ENCODE measurements around the gene FKRP.

The FKRP gene, protein sequence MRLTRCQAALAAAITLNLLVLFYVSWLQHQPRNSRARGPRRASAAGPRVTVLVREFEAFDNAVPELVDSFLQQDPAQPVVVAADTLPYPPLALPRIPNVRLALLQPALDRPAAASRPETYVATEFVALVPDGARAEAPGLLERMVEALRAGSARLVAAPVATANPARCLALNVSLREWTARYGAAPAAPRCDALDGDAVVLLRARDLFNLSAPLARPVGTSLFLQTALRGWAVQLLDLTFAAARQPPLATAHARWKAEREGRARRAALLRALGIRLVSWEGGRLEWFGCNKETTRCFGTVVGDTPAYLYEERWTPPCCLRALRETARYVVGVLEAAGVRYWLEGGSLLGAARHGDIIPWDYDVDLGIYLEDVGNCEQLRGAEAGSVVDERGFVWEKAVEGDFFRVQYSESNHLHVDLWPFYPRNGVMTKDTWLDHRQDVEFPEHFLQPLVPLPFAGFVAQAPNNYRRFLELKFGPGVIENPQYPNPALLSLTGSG

DNA sequence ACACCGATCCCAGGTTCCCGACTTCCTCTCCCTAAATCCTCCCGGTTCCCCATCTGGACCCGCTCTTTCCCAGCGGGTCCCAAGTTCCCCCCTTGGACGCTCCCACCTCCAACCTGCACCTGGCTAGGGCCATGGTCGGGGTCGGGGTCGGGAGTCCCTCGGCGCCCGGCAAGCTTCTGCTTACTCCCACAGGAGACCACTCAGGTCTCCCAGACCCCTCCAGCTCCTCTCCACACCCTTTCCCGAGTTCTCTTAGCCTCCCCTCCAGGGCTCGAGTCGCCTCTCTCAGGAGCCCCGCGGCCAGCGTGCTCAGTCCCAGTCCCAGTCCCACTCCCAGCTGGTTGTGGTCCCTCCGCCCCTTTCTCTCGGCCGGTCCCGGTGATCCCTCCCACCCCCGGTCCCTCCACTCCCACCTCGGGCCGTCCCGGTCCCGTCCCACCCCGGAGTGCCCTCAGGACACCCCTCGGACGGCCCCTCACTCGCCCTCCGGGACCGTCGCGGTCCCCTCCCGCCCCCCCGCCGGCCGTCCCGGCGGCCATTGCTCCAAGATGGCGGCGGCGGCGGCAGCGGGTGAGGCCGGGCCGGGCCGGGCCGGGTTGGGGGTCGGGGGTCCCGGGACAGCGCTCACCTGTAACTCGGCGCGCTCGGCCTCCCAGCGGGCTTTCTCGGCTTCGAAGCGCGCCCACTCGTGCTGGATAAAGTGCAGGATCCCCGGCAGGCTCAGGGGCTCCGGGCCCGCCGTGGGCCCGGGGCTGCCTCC, at the start of gene FKRP:
FKRP (plus strand) TSS at position 537 of the 760 bp plus-strand sequence. CDS start 9,394 bp downstream, outside the sequence.
- TF ChIP-seq, protein P1, sequence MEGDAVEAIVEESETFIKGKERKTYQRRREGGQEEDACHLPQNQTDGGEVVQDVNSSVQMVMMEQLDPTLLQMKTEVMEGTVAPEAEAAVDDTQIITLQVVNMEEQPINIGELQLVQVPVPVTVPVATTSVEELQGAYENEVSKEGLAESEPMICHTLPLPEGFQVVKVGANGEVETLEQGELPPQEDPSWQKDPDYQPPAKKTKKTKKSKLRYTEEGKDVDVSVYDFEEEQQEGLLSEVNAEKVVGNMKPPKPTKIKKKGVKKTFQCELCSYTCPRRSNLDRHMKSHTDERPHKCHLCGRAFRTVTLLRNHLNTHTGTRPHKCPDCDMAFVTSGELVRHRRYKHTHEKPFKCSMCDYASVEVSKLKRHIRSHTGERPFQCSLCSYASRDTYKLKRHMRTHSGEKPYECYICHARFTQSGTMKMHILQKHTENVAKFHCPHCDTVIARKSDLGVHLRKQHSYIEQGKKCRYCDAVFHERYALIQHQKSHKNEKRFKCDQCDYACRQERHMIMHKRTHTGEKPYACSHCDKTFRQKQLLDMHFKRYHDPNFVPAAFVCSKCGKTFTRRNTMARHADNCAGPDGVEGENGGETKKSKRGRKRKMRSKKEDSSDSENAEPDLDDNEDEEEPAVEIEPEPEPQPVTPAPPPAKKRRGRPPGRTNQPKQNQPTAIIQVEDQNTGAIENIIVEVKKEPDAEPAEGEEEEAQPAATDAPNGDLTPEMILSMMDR (IDR thresholded peaks at IDR 0.05; ENCODE audit: insufficient read depth, missing control alignments) = no peak
- no peak for DNase-seq (ENCODE audit: insufficient read length, low spot score)
- no peak for FAIRE-seq

DNA sequence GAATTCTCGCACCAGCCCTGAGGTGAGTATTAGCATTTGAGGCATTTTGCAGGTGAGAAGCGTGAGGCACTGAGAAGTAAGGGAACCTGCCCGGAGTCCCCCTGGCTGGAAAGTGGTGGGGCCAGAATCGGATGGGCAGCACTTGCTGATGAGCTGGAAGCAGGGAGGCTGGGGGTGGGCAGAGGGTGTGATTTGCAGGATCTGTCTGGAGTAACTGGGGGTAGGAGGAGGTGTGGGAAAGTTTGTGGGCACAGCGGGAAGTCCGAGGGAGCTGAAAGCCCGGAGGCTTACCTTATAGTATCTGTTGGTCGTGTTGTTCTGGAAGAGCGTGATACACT, 49.0 kb upstream of the FKRP start:
- TF ChIP-seq, protein P1 (IDR thresholded peaks at IDR 0.05; ENCODE audit: insufficient read depth, missing control alignments) = no peak
- FAIRE-seq = no peak
- no peak for DNase-seq (ENCODE audit: insufficient read length, low spot score)

DNA sequence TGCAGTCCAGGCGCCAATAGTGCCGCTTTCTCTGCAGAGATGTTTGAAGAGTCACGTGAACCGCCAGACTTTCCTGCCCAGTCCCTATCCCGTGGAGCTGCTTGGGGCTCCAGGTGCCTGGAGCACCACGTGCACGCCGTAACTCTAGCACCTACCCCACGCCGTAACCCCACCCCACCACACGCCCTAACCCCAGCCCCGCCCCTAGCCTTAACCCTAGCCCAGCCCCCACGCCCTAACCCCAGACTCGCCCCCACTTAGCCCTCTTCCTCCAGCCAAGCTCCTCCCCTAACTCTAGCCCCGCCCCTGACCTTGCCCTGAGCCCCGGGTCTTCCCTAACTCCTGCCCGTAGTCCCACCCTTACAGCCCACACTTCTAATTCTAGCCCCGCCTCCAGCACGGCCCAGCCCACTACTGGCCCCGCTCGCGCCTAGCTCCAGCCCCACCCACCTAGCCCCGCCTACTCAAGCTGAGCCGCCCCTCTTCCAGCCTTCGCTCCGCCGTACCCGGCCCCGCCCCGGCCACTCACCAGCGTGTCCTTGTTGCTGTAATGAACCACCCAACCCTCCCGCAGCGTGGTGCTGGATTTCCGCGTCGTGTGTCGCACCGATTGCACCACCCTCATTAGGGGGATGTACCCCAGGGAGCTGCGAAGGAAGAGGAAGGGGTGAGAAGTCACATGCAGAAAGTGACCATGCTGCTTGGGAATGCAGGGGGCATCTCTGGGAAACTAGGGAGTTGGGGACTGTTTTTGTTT, 48.5 kb upstream of the FKRP start:
- FAIRE-seq (no peak), DNase-seq (ENCODE audit: insufficient read length, low spot score) (peak; percentile 98)
- TF ChIP-seq, protein P1 (IDR thresholded peaks at IDR 0.05; ENCODE audit: insufficient read depth, missing control alignments) = no peak

DNA sequence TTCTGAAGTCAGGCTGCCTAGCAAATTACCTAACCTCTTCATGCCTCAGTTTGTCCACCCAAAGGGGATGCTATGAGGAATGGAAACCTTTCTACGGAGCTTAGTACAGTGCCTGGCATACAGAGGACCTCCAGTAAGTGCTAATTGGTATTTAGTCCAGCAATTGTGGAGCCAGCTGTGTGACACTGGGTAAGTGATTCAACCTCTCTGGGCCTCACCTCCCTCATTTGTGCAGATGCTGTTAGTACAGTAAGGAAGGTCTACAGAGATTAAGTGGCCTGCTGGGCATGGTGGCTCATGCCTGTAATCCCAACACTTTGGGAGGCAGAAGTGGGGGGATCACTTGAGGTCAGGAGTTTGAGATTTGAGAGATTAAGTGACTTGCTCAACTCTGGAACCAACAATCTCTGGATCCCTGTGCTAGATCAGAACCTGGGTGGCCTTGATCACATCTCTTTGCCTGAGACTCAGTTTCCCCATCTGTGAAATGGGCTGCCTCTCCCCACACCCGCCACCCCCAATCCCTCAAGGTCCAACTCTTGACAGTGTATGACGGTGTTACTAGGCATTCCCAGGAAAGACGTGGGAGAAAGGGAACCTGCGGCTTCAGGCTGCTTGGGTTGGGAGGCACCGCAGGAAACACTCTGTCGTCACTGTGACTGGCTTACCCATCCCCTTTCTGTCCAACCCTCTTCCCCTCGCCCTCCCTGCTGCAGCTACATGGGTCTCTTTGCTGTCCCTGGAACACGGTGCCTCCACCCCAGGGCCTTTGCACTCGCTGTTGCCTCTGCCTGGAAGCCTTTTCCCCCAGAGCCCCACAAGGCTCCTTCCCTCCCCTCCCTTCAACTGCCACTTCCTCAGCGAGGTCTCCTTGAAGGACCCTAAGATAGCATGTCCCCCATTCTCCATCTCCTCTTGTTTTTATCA, 47.2 kb upstream of the FKRP start:
- FAIRE-seq (no peak), DNase-seq (ENCODE audit: insufficient read length, low spot score) (no peak)
- TF ChIP-seq, protein P1 (IDR thresholded peaks at IDR 0.05; ENCODE audit: insufficient read depth, missing control alignments) = no peak

DNA sequence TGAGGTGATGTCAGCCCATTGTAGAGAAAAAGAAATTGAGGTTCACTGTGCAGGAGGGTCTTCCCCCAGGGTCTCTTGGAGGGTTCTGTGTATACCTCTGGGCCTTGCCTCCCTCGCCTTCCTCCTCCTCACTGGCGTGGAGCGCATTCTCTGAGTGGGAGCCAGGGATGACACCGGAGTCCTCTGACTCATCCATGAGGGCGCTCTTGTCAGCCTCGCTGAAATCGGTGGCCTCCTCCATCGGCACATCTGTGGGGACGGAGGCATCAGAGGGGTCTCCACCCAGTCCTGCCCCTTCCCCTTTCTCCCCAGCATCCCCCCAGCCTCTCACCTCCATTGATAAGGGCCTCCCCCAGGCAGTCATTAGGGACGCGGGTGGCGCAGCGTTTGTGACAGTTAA, 45.2 kb upstream of the FKRP start:
- TF ChIP-seq, protein P1 (IDR thresholded peaks at IDR 0.05; ENCODE audit: insufficient read depth, missing control alignments) = no peak

DNA sequence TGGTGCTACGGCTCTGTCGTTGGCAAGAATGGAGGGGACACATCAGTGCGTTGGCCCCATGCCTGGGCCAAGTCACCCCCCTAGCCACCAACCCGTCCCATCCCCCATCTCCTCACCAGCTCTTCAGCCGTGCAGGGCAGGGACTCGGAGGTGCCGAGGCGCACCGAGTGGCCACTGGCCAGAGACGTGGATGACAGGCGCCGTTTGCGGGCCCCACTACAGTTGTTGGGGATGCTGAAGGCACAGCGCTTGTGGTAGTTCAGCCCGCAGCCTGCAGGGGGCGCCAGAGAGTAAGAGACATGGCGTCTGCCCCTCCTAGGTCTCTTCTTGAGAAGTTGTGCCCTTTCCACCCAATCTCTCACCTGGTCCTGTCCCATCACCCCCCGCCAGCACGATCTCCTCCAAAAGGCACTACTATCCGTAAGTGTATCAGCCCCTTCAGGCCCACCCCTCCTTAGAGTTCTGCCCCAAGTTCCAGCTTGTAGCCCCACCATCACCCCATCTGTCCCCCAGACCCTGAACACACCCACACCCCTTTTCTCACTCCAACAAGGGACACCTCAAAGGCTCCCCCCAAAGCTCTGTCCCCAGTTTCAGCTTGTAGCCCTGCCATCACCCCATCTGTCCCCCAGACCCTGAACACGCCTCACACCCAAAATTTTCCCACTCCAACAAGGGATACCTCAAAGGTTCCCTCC, 41.3 kb upstream of the FKRP start:
- DNase-seq (ENCODE audit: insufficient read length, low spot score) = peak; percentile 73
- FAIRE-seq = no peak
- TF ChIP-seq, protein P1 (IDR thresholded peaks at IDR 0.05; ENCODE audit: insufficient read depth, missing control alignments) = peak; percentile 81

More for the DNA sequence above, 45.2 kb upstream of the FKRP start:
- FAIRE-seq (no peak), DNase-seq (ENCODE audit: insufficient read length, low spot score) (no peak)

Measured in D721Med (cell line).